GM18873 (cell line): ENCODE data around the gene ZNF691.
A peak's percentile ranks its signal among the peaks of the same experiment; 100 is the strongest.
"Not testable (repeated sequence)": the region's sequence is repeated elsewhere in the genome, so short reads cannot be mapped to it uniquely, and the experiment has no call there.

Experiments
- ATAC-seq: cut with Tn5 transposase; IDR thresholded peaks from one replicate; pipeline ENCODE4 v1.9.1; 2021; ENCODE audit warnings: mild to moderate bottlenecking, moderate library complexity, moderate number of reproducible peaks; ENCODE audit not compliant: unreplicated experiment, low FRiP score

Gene ZNF691, protein sequence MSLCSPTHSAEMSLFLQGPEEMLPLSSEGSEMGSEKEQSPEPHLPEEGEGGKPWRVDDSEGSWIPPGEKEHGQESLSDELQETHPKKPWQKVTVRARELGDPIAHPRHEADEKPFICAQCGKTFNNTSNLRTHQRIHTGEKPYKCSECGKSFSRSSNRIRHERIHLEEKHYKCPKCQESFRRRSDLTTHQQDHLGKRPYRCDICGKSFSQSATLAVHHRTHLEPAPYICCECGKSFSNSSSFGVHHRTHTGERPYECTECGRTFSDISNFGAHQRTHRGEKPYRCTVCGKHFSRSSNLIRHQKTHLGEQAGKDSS

GRCh38 chr1:42846257-42847110 is at the start of gene ZNF691:
TSS of gene ZNF691 (plus strand) at chr1:42846613. CDS start at chr1:42849659, 3,046 bp downstream.
- peak; percentile 92 for ATAC-seq

DNA sequence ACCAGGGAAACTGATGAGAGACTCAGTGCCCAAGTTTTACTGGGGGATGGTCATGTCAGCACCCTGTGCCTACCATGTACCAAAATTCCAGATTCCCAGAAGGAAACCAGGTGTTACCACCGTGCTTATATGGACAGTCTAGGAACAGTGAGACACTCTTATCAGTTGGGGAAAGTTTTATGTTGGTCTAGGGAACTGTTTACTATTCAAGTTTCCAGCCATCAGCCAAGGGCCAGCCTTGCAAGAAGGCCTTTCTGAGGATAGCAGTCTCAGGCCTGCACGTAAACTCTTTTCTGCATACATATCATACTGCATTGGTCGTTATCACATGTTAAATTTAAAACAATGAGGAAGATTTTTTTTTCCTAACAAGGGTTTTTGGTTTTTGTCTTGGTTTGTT is 49.0 kb upstream of the ZNF691 start:
- ATAC-seq = no peak

DNA sequence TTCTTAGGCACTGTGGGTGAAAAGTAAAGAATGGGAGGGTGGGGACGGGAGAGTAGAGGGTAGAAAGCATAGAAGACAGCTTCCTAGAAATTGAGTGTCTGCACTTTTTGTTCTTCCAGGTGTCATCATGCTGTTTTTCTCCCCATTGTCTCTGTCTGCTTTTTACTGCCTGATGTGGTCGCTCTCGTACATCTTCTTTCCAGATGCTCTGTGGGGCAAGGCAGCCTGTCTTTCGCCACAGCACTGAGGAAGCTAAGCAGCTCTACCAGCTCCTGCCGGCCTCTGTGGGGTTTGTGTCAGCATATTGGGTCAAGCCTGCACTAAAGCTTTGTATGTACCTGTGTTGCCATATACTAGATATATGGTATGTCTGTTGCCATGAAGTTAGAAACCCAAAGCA is 48.4 kb upstream of the ZNF691 start:
- ATAC-seq = no peak

DNA sequence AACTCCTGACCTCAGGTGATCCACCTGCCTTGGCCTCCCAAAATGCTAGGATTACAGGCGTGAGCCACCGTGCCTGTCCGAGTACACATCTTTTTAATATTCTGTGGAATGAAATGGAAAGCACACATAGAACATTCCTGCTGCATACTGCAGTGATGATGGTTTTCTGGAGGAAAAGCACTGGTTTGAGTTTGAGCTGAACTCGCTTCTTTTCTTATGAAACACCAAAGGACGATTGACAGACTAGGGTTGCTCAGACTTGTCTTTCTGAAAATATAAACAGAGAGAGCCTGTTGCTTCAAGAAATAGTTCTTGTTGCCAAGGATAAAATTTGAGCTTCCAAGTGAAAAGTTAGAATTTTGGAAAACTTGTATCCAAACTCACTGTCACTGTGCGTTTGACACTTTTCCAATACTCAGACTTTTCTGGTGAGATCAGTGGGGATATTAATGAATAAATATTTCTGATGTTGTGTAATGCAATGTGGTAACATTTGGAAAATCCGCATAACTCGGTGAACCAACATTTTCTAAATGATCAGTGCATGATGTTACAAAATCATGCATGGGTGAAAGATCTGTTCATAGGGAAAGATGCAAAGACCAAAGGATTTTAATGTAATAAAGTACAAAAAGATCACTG is 44.5 kb upstream of the ZNF691 start:
- no peak for ATAC-seq

- no peak for ATAC-seq
Measured at GRCh38 chr1:42806171-42806570, 40.2 kb upstream of the ZNF691 start.

DNA sequence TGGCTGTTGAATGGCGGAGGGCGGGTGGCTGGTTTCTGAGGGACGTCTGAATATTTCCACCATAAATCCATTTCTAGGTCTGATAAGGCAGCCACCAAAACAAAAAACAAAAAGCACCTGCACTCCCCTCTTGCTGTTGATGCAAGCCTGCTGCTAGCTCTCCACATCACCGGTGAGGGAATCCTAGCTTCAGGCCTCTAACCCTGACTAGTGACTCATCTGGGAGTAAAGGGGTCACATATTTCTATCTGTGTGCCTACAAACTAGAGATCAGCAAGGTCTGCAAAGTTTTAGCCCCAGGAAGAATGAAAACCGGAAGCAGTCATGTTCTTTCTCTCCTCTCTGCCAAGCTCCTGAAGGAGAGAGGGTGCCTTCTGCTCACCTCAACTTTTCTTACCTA is 39.8 kb upstream of the ZNF691 start:
- no peak for ATAC-seq

DNA sequence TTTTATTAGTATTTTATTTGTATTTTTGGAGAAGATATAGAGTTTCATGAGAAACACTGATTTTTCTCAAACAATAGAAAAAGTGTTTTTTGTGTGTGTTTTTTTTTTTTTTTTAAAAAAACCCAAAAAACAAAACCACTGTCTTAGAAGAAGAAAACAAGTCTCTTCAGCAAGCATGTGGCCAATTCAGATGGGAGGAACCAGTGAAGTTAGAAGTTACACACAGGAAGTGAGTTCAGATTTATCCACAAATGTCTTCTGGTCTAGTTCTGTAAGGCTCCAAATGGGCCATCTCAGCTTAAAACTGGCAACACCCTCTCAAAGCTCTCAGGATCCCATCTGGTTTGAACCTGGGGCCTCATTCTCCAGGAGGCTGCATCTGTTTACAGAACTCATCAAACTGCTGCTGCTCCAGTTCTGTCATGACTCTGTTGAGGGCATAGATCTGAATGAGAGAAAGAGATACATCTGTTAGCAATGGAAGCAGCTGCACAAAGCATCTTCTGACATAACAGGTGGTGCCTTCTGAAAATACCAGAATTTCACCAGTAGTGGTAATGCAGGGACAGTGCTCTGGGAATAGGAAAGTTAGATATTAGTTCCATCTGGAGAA is 39.3 kb upstream of the ZNF691 start:
- no peak for ATAC-seq

DNA sequence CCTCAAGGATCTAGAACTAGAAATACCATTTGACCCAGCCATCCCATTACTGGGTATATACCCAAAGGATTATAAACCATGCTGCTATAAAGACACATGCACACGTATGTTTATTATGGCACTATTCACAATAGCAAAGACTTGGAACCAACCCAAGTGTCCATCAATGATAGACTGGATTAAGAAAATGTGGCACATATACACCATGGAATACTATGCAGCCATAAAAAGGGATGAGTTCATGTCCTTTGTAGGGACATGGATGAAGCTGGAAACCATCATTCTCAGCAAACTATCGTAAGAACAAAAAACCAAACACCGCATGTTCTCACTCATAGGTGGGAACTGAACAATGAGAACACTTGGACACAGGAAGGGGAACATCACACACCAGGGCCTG is 31.6 kb upstream of the ZNF691 start:
- ATAC-seq = not testable (repeated sequence)

GRCh38 chr1:42815941-42816584 is 30.4 kb upstream of the ZNF691 start:
- ATAC-seq = no peak

- peak; percentile 66 for ATAC-seq
Measured at GRCh38 chr1:42816585-42817439, 29.6 kb upstream of the ZNF691 start, which contains the start of the genes ERMAP and SVBP. TSS of gene ERMAP (plus strand) at chr1:42817122. CDS start at chr1:42830449, 13,327 bp downstream. TSS of gene SVBP (minus strand) at chr1:42817397. CDS start at chr1:42816544, 853 bp downstream.

DNA sequence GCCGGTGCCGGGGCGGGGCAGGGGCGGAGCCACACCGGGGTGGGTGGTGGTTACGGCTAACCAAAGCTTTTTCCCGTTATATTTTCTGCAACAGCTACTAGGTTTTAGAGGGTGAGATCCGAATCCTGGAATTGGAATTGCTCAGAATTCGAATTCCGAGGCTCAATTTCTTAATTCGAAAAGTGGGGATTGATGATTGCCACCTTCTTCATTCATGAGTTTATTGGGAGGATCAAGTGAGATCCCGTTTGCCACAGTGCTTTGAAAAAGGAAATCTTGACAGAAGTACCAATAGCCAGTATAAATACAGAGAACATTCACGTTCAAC is 29.0 kb upstream of the ZNF691 start:
- ATAC-seq = peak; percentile 12

- no peak for ATAC-seq
Measured at GRCh38 chr1:42817976-42818375, 28.4 kb upstream of the ZNF691 start.

- ATAC-seq = no peak
Measured at GRCh38 chr1:42820813-42821212, 25.6 kb upstream of the ZNF691 start.

GRCh38 chr1:42821690-42822089 is 24.7 kb upstream of the ZNF691 start:
- ATAC-seq = no peak

DNA sequence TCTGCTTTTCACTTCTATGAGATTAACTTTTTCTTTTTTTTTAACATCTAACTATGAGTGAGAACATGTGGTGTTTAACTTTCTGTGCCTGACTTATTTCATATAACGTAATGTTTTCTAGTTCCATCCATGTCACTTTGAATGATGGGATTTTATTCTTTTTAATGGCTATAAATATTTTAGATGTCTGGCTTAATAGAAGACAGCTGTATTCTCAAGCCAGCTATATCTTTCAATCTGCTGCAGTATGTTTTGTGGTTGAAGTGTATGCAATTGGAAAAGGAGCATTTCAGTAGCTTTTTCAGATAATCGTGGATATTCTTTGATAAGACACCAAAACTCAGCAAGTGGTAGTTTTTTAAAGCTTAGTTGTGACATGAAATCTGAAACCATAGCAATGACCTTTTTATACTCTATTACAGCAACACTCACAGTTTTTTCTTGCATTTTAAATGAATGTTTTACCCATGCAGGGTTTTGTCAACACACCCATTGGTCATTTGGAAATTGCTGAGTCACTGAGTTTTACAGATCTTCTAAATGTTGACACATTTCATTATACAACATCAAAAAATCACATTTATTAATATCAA is 23.5 kb upstream of the ZNF691 start:
- no peak for ATAC-seq

GRCh38 chr1:42824481-42825035 is 21.9 kb upstream of the ZNF691 start:
- ATAC-seq = no peak

- ATAC-seq = no peak
Measured at GRCh38 chr1:42825036-42825851, 21.2 kb upstream of the ZNF691 start.

DNA sequence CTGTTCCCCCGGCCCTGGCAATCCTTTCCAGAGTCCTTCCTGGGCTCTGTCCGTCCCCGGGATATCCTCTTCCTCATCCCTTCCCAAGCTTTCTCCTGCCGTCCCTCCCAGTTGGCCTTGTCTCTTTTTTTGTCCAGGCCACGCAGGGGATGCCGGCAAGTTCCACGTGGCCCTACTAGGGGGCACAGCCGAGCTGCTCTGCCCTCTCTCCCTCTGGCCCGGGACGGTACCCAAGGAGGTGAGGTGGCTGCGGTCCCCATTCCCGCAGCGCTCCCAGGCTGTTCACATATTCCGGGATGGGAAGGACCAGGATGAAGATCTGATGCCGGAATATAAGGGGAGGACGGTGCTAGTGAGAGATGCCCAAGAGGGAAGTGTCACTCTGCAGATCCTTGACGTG is 15.8 kb upstream of the ZNF691 start:
- no peak for ATAC-seq
